Measurements from ENCODE around the gene RAD18.

- TF ChIP-seq, protein P1, sequence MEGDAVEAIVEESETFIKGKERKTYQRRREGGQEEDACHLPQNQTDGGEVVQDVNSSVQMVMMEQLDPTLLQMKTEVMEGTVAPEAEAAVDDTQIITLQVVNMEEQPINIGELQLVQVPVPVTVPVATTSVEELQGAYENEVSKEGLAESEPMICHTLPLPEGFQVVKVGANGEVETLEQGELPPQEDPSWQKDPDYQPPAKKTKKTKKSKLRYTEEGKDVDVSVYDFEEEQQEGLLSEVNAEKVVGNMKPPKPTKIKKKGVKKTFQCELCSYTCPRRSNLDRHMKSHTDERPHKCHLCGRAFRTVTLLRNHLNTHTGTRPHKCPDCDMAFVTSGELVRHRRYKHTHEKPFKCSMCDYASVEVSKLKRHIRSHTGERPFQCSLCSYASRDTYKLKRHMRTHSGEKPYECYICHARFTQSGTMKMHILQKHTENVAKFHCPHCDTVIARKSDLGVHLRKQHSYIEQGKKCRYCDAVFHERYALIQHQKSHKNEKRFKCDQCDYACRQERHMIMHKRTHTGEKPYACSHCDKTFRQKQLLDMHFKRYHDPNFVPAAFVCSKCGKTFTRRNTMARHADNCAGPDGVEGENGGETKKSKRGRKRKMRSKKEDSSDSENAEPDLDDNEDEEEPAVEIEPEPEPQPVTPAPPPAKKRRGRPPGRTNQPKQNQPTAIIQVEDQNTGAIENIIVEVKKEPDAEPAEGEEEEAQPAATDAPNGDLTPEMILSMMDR (conservative IDR thresholded peaks at IDR 0.05; ENCODE audit: low read length): no peak
- TF ChIP-seq EZH2phosphoT487 (IDR thresholded peaks at IDR 0.05; ENCODE audit: borderline replicate concordance): no peak
These were observed 15.3 kb upstream of the RAD18 start for GRCh38 chr3:8978551-8978950.
